K562 (cell line): ENCODE results near the gene CELF4. TPM values are rescaled to one million over a fixed set of nuclear protein-coding genes. Genes with fewer than 3 reads are reported as not detected.

ENCODE experiments used
- MECOM ChIP-seq: fragments of 250-450 bp; sonication (Bioruptor Pico); IDR thresholded peaks from 2 replicates; pipeline ENCODE4 v1.8.0; 2022; ENCODE audit warnings: inconsistent platforms
- NFIC ChIP-seq: fragments of 450-650 bp; IDR thresholded peaks from 2 replicates; pipeline ENCODE4 v1.6.1; 2017; ENCODE audit warnings: mild to moderate bottlenecking, inconsistent platforms
- NFIX ChIP-seq: fragments of 250-450 bp; sonication (Bioruptor Pico); IDR thresholded peaks from 2 replicates; pipeline ENCODE4 v1.4.0; 2020; ENCODE audit warnings: low read depth, mild to moderate bottlenecking, moderate library complexity
- POLR2B ChIP-seq: fragments of 450-650 bp; IDR thresholded peaks from 2 replicates; pipeline ENCODE4 v1.6.1; 2018; ENCODE audit warnings: low read depth; ENCODE audit not compliant: partially characterized antibody
- RAD21 ChIP-seq, 2 experiments: fragments of 250-450 bp in 1 of 2; fragments of 450-650 bp in 1 of 2; sonication (Bioruptor Pico) in 1 of 2; formaldehyde crosslinking in 1 of 2; IDR thresholded peaks in 1 of 2; conservative IDR thresholded peaks in 1 of 2; 2 replicates each; pipeline versions ENCODE4 v1.4.0 to v1.8.0; 2020 to 2022; ENCODE audit warnings: mild to moderate bottlenecking in 2 of 2, moderate library complexity in 1 of 2
- SNIP1 ChIP-seq: fragments of 450-650 bp; IDR thresholded peaks from 2 replicates; pipeline ENCODE4 v1.7.1; 2017; ENCODE audit warnings: low read depth, mild to moderate bottlenecking
- SREBF1 ChIP-seq: fragments of 150-350 bp; IDR thresholded peaks from 2 replicates; pipeline ENCODE4 v1.6.1; 2014; ENCODE audit warnings: antibody characterized with exemption, low read depth, low read length, borderline replicate concordance
- STAT6 ChIP-seq: sonication (generic); formaldehyde crosslinking; IDR thresholded peaks from 2 replicates; pipeline ENCODE4 v1.8.1; 2023; ENCODE audit warnings: mild to moderate bottlenecking, missing genetic modification reagents
- ZKSCAN8 ChIP-seq: fragments of 200-800 bp; sonication (Bioruptor generic); IDR thresholded peaks from 2 replicates; pipeline ENCODE4 v1.6.1; 2016; ENCODE audit warnings: missing genetic modification characterization, missing compliant biosample characterization
- ZNF232 ChIP-seq: sonication (generic); formaldehyde crosslinking; IDR thresholded peaks from 2 replicates; pipeline ENCODE4 v1.8.0; 2022; ENCODE audit warnings: mild to moderate bottlenecking, missing genetic modification reagents
- ZNF584 ChIP-seq: fragments of 200-800 bp; sonication (Bioruptor generic); IDR thresholded peaks from 2 replicates; pipeline ENCODE4 v1.6.1; 2016; ENCODE audit warnings: low read depth, mild to moderate bottlenecking, missing genetic modification characterization, missing compliant biosample characterization
- ZNF655 ChIP-seq: fragments of 250-450 bp; sonication (Bioruptor Pico); IDR thresholded peaks from 2 replicates; pipeline ENCODE4 v1.5.0; 2021
- ZZZ3 ChIP-seq: fragments of 450-650 bp; IDR thresholded peaks from 2 replicates; pipeline ENCODE4 v1.6.1; 2016; ENCODE audit warnings: antibody characterized with exemption, mild to moderate bottlenecking, moderate library complexity
- polyA plus RNA-seq, 8 experiments: library from polyadenylated mRNA; depleted of rRNA in 4 of 8; stranded (reverse) in 5 of 8; unstranded in 3 of 8; fragments of >200 nt; fragmentation: Nextera tagmentation in 2 of 8; fragmentation: Illumina TruSeq in 1 of 8; extraction: Ambion mirVana in 2 of 8; extraction: Trizol in 1 of 8; gene quantifications; 2 replicates each; pipeline versions ENCODE4 v1.2.1 to v1.2.3, GENCODE V29; 2011 to 2014; ENCODE audit warnings: inconsistent platforms in 1 of 8, missing spikeins in 1 of 8
- total RNA-seq, 7 experiments: library from RNA; depleted of rRNA in 6 of 7; stranded (reverse); fragments of >200 nt in 6 of 7; fragmentation: Illumina TruSeq in 2 of 7; extraction: Trizol in 2 of 7; gene quantifications; 2 replicates each; pipeline versions ENCODE4 v1.2.1 to v1.2.3, GENCODE V29; 2011 to 2021; ENCODE audit warnings: low replicate concordance in 1 of 7
- TF ChIP-seq, protein P1 (sequence below): fragments of 250-450 bp; sonication (Bioruptor Pico); IDR thresholded peaks from 2 replicates; pipeline ENCODE4 v1.8.0; 2022; ENCODE audit warnings: inconsistent platforms, mild to moderate bottlenecking, moderate library complexity, borderline replicate concordance
- TF ChIP-seq, protein P2 (sequence below): fragments of 250-450 bp; sonication (Bioruptor Pico); IDR thresholded peaks from 2 replicates; pipeline ENCODE4 v1.4.0; 2020; ENCODE audit warnings: mild to moderate bottlenecking, moderate library complexity

The CELF4 gene
- total and polyA plus RNA-seq, 9 of the 15 experiments (the other 6 are each of a cell fraction or from before 2014, with no cell fraction given) = 0.04 to 0.24 (median 0.07) TPM; not detected in 3

DNA sequence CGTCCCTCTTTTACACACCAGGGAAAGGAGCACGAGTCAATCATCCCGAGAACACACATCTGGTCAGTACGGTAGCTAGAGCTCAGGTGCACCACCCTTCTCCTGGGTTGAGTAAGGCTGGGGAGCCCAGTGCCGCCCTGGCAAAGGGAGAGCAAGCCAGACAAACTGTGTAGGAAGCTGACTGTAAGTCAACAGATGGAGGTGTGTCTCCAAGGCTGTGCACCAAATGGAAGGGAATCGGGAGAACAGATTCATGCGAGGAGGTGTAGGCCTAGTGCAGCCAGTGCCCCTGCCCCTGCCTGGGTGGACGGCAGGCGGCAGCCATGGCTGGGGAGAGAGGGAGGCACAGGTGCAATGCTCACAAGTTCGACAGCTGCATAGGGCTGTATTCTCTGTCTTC is 65.7 kb downstream of the CELF4 start (continued):
- TF ChIP-seq SNIP1 (no peak), MECOM (CRISPR knock-in tag) (no peak), STAT6 (CRISPR knock-in tag) (no peak), RAD21 (CRISPR knock-in tag; conservative IDR thresholded peaks at IDR 0.05 in 1 of 2, IDR thresholded peaks at IDR 0.05 in 1 of 2) (no peak), ZNF584 (CRISPR knock-in tag) (no peak), ZZZ3 (no peak), NFIX (CRISPR knock-in tag) (no peak), ZNF232 (CRISPR knock-in tag) (no peak), NFIC (no peak), ZKSCAN8 (no peak), SREBF1 (no peak), POLR2B (no peak), ZNF655 (no peak)
- TF ChIP-seq, protein P1, sequence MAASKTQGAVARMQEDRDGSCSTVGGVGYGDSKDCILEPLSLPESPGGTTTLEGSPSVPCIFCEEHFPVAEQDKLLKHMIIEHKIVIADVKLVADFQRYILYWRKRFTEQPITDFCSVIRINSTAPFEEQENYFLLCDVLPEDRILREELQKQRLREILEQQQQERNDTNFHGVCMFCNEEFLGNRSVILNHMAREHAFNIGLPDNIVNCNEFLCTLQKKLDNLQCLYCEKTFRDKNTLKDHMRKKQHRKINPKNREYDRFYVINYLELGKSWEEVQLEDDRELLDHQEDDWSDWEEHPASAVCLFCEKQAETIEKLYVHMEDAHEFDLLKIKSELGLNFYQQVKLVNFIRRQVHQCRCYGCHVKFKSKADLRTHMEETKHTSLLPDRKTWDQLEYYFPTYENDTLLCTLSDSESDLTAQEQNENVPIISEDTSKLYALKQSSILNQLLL = no peak
- TF ChIP-seq, protein P2, sequence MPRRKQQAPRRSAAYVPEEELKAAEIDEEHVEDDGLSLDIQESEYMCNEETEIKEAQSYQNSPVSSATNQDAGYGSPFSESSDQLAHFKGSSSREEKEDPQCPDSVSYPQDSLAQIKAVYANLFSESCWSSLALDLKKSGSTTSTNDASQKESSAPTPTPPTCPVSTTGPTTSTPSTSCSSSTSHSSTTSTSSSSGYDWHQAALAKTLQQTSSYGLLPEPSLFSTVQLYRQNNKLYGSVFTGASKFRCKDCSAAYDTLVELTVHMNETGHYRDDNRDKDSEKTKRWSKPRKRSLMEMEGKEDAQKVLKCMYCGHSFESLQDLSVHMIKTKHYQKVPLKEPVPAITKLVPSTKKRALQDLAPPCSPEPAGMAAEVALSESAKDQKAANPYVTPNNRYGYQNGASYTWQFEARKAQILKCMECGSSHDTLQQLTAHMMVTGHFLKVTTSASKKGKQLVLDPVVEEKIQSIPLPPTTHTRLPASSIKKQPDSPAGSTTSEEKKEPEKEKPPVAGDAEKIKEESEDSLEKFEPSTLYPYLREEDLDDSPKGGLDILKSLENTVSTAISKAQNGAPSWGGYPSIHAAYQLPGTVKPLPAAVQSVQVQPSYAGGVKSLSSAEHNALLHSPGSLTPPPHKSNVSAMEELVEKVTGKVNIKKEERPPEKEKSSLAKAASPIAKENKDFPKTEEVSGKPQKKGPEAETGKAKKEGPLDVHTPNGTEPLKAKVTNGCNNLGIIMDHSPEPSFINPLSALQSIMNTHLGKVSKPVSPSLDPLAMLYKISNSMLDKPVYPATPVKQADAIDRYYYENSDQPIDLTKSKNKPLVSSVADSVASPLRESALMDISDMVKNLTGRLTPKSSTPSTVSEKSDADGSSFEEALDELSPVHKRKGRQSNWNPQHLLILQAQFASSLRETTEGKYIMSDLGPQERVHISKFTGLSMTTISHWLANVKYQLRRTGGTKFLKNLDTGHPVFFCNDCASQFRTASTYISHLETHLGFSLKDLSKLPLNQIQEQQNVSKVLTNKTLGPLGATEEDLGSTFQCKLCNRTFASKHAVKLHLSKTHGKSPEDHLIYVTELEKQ (CRISPR knock-in tag) = no peak
- TF ChIP-seq, all 486 proteins: peak for 0
